HepG2 (cell line): ENCODE results near the gene HDAC4. TPM values are rescaled to one million over a fixed set of nuclear protein-coding genes. Genes with fewer than 3 reads are reported as not detected.

Experiments used
- ARNTL ChIP-seq: sonication (generic); formaldehyde crosslinking; IDR thresholded peaks from 2 replicates; pipeline ENCODE4 v1.4.0; 2020; ENCODE audit warnings: mild to moderate bottlenecking, missing genetic modification reagents
- ESRRA ChIP-seq: sonication (generic); formaldehyde crosslinking; IDR thresholded peaks from 2 replicates; pipeline ENCODE4 v1.5.1; 2020; ENCODE audit warnings: mild to moderate bottlenecking, low read depth, missing genetic modification reagents
- KLF11 ChIP-seq: IDR thresholded peaks from 2 replicates; pipeline ENCODE4 v1.6.1; 2016; ENCODE audit warnings: missing compliant biosample characterization
- MXI1 ChIP-seq: IDR thresholded peaks from 3 replicates; pipeline ENCODE4 v1.6.1; 2012; ENCODE audit warnings: low read depth, low read length, inconsistent platforms, borderline replicate concordance
- NR2F6 ChIP-seq, 2 experiments: IDR thresholded peaks; 2 replicates each; pipeline ENCODE4 v1.6.1; 2016; ENCODE audit warnings: antibody characterized with exemption in 1 of 2, mild to moderate bottlenecking in 1 of 2
- RXRB ChIP-seq: IDR thresholded peaks from 2 replicates; pipeline ENCODE4 v1.6.1; 2016; ENCODE audit warnings: borderline replicate concordance, missing genetic modification reagents, missing compliant biosample characterization
- ZNF652 ChIP-seq: IDR thresholded peaks from 2 replicates; pipeline ENCODE4 v1.6.1; 2016; ENCODE audit warnings: low read depth, borderline replicate concordance
- ZNF788 ChIP-seq: sonication (generic); formaldehyde crosslinking; IDR thresholded peaks from 2 replicates; pipeline ENCODE4 v1.5.0; 2020; ENCODE audit warnings: mild to moderate bottlenecking, missing genetic modification reagents, borderline replicate concordance
- polyA plus RNA-seq, 8 experiments: library from polyadenylated mRNA; depleted of rRNA in 3 of 8; stranded (reverse) in 7 of 8; unstranded in 1 of 8; fragments of >200 nt; fragmentation: Illumina TruSeq in 4 of 8; extraction: Trizol in 4 of 8; gene quantifications; 2 replicates each; pipeline versions ENCODE4 v1.2.1 to v1.2.3, GENCODE V29; 2011 to 2016; ENCODE audit warnings: low read depth in 4 of 8, missing spikeins in 1 of 8, mixed read lengths in 1 of 8; ENCODE audit not compliant: insufficient read depth in 1 of 8
- total RNA-seq, 5 experiments: library from RNA; depleted of rRNA; stranded (reverse); fragments of >200 nt; fragmentation: Illumina TruSeq; extraction: Trizol; gene quantifications; 2 replicates each; pipeline ENCODE4 v1.2.3, GENCODE V29; 2016; ENCODE audit warnings: low read depth in 1 of 5
- TF ChIP-seq, protein P1 (sequence below): sonication (generic); formaldehyde crosslinking; IDR thresholded peaks from 2 replicates; pipeline ENCODE4 v1.5.1; 2020; ENCODE audit warnings: mild to moderate bottlenecking, missing genetic modification reagents, moderate library complexity
- TF ChIP-seq, protein P2 (sequence below): sonication (generic); formaldehyde crosslinking; conservative IDR thresholded peaks from 2 replicates; pipeline ENCODE4 v1.4.0; 2020; ENCODE audit warnings: mild to moderate bottlenecking, missing genetic modification reagents, moderate library complexity
- TF ChIP-seq, protein P3 (sequence below): sonication (generic); formaldehyde crosslinking; IDR thresholded peaks from 2 replicates; pipeline ENCODE4 v1.4.0; 2020; ENCODE audit warnings: missing genetic modification reagents
- TF ChIP-seq, protein P4 (sequence below): sonication (generic); formaldehyde crosslinking; IDR thresholded peaks from 2 replicates; pipeline ENCODE4 v1.4.0; 2020; ENCODE audit warnings: missing genetic modification reagents

The HDAC4 gene
- total and polyA plus RNA-seq, 2 of the 13 experiments (the other 11 are each of a cell fraction or from before 2014, with no cell fraction given) = 10.1 to 11.5 TPM

DNA sequence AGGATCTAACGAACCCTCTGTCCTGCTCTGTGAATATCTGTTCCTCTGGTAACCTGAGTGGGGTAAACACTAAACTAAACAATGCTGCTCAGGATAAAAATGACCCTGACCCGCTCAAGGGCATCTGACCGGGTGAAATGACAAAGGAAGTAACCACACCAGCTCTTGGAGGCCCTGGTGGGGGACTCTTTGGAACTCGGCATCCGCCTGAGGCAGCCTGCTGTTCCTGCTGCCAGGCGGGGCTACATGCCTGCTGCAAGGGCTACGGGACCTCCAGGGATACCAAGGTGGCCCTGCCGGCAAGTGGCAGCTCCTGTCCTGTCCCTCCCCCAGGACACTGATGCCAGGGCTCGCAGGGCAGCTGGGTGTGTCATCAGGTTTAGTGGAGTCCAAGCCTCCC is 273.3 kb downstream of the HDAC4 start (continued):
- TF ChIP-seq, protein P1, sequence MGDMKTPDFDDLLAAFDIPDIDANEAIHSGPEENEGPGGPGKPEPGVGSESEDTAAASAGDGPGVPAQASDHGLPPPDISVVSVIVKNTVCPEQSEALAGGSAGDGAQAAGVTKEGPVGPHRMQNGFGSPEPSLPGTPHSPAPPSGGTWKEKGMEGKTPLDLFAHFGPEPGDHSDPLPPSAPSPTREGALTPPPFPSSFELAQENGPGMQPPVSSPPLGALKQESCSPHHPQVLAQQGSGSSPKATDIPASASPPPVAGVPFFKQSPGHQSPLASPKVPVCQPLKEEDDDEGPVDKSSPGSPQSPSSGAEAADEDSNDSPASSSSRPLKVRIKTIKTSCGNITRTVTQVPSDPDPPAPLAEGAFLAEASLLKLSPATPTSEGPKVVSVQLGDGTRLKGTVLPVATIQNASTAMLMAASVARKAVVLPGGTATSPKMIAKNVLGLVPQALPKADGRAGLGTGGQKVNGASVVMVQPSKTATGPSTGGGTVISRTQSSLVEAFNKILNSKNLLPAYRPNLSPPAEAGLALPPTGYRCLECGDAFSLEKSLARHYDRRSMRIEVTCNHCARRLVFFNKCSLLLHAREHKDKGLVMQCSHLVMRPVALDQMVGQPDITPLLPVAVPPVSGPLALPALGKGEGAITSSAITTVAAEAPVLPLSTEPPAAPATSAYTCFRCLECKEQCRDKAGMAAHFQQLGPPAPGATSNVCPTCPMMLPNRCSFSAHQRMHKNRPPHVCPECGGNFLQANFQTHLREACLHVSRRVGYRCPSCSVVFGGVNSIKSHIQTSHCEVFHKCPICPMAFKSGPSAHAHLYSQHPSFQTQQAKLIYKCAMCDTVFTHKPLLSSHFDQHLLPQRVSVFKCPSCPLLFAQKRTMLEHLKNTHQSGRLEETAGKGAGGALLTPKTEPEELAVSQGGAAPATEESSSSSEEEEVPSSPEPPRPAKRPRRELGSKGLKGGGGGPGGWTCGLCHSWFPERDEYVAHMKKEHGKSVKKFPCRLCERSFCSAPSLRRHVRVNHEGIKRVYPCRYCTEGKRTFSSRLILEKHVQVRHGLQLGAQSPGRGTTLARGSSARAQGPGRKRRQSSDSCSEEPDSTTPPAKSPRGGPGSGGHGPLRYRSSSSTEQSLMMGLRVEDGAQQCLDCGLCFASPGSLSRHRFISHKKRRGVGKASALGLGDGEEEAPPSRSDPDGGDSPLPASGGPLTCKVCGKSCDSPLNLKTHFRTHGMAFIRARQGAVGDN (CRISPR knock-in tag) = peak; percentile 44
- TF ChIP-seq ARNTL (CRISPR knock-in tag) (no peak), KLF11 (no peak), ZNF788 (CRISPR knock-in tag) (no peak), RXRB (CRISPR knock-in tag) (no peak), ESRRA (CRISPR knock-in tag) (peak; percentile 68; the same call in 1 of the 2 replicates), NR2F6 (IDR thresholded peaks at IDR 0.05) (0 out of 2 replicates have a peak, but pooled peaks have one; percentile 26), NR2F6 (CRISPR knock-in tag; IDR thresholded peaks at IDR 0.05) (peak; percentile 29; the same call in 1 of the 2 replicates), MXI1 (peak; percentile 15; the same call in 1 of the 3 replicates), ZNF652 (CRISPR knock-in tag) (no peak)
- TF ChIP-seq, protein P2, sequence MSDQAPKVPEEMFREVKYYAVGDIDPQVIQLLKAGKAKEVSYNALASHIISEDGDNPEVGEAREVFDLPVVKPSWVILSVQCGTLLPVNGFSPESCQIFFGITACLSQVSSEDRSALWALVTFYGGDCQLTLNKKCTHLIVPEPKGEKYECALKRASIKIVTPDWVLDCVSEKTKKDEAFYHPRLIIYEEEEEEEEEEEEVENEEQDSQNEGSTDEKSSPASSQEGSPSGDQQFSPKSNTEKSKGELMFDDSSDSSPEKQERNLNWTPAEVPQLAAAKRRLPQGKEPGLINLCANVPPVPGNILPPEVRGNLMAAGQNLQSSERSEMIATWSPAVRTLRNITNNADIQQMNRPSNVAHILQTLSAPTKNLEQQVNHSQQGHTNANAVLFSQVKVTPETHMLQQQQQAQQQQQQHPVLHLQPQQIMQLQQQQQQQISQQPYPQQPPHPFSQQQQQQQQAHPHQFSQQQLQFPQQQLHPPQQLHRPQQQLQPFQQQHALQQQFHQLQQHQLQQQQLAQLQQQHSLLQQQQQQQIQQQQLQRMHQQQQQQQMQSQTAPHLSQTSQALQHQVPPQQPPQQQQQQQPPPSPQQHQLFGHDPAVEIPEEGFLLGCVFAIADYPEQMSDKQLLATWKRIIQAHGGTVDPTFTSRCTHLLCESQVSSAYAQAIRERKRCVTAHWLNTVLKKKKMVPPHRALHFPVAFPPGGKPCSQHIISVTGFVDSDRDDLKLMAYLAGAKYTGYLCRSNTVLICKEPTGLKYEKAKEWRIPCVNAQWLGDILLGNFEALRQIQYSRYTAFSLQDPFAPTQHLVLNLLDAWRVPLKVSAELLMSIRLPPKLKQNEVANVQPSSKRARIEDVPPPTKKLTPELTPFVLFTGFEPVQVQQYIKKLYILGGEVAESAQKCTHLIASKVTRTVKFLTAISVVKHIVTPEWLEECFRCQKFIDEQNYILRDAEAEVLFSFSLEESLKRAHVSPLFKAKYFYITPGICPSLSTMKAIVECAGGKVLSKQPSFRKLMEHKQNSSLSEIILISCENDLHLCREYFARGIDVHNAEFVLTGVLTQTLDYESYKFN (CRISPR knock-in tag) = peak; percentile 46; the same call in 1 of the 2 replicates
- TF ChIP-seq, protein P3, sequence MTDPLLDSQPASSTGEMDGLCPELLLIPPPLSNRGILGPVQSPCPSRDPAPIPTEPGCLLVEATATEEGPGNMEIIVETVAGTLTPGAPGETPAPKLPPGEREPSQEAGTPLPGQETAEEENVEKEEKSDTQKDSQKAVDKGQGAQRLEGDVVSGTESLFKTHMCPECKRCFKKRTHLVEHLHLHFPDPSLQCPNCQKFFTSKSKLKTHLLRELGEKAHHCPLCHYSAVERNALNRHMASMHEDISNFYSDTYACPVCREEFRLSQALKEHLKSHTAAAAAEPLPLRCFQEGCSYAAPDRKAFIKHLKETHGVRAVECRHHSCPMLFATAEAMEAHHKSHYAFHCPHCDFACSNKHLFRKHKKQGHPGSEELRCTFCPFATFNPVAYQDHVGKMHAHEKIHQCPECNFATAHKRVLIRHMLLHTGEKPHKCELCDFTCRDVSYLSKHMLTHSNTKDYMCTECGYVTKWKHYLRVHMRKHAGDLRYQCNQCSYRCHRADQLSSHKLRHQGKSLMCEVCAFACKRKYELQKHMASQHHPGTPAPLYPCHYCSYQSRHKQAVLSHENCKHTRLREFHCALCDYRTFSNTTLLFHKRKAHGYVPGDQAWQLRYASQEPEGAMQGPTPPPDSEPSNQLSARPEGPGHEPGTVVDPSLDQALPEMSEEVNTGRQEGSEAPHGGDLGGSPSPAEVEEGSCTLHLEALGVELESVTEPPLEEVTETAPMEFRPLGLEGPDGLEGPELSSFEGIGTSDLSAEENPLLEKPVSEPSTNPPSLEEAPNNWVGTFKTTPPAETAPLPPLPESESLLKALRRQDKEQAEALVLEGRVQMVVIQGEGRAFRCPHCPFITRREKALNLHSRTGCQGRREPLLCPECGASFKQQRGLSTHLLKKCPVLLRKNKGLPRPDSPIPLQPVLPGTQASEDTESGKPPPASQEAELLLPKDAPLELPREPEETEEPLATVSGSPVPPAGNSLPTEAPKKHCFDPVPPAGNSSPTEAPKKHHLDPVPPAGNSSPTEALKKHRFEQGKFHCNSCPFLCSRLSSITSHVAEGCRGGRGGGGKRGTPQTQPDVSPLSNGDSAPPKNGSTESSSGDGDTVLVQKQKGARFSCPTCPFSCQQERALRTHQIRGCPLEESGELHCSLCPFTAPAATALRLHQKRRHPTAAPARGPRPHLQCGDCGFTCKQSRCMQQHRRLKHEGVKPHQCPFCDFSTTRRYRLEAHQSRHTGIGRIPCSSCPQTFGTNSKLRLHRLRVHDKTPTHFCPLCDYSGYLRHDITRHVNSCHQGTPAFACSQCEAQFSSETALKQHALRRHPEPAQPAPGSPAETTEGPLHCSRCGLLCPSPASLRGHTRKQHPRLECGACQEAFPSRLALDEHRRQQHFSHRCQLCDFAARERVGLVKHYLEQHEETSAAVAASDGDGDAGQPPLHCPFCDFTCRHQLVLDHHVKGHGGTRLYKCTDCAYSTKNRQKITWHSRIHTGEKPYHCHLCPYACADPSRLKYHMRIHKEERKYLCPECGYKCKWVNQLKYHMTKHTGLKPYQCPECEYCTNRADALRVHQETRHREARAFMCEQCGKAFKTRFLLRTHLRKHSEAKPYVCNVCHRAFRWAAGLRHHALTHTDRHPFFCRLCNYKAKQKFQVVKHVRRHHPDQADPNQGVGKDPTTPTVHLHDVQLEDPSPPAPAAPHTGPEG (CRISPR knock-in tag) = no peak
- TF ChIP-seq, protein P4, sequence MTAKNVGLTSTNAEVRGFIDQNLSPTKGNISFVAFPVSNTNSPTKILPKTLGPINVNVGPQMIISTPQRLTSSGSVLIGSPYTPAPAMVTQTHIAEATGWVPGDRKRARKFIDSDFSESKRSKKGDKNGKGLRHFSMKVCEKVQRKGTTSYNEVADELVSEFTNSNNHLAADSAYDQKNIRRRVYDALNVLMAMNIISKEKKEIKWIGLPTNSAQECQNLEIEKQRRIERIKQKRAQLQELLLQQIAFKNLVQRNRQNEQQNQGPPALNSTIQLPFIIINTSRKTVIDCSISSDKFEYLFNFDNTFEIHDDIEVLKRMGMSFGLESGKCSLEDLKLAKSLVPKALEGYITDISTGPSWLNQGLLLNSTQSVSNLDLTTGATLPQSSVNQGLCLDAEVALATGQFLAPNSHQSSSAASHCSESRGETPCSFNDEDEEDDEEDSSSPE (CRISPR knock-in tag) = no peak
